Hepatocyte (in vitro differentiated cells): ENCODE results near the gene NT5C1B. TPM values are rescaled to one million over a fixed set of nuclear protein-coding genes. Genes with fewer than 3 reads are reported as not detected.
A peak's percentile ranks its signal among the peaks of the same experiment; 100 is the strongest.

Experiments used
- DNase-seq: peaks from one replicate; pipeline ENCODE4 v3.0.0-alpha.2; 2016; ENCODE audit warnings: low spot score
- H2AFZ ChIP-seq: fragments of 200-600 bp; sonication (generic); 2 replicates; pipeline ENCODE4 v1.6.0; 2016; ENCODE audit warnings: antibody characterized with exemption, mild to moderate bottlenecking
- H3K27ac ChIP-seq: fragments of 200-600 bp; sonication (generic); 2 replicates; pipeline ENCODE4 v1.5.1; 2016; ENCODE audit warnings: mild to moderate bottlenecking
- H3K27me3 ChIP-seq: fragments of 200-600 bp; sonication (generic); 2 replicates; pipeline ENCODE4 v1.6.1; 2016
- H3K36me3 ChIP-seq: fragments of 200-600 bp; sonication (generic); replicated peaks from 2 replicates; pipeline ENCODE4 v1.5.1; 2016; ENCODE audit warnings: low read depth; ENCODE audit not compliant: insufficient read depth
- H3K4me1 ChIP-seq: fragments of 200-600 bp; sonication (generic); 2 replicates; pipeline ENCODE4 v1.5.1; 2016; ENCODE audit warnings: mild to moderate bottlenecking, moderate library complexity; ENCODE audit not compliant: insufficient read depth
- H3K4me2 ChIP-seq: fragments of 200-600 bp; sonication (generic); 2 replicates; pipeline ENCODE4 v1.6.0; 2016
- H3K4me3 ChIP-seq: fragments of 200-600 bp; sonication (generic); 2 replicates; pipeline ENCODE4 v1.5.1; 2016; ENCODE audit warnings: mild to moderate bottlenecking
- H3K79me2 ChIP-seq: fragments of 200-600 bp; sonication (generic); 2 replicates; pipeline ENCODE4 v1.6.0; 2017; ENCODE audit warnings: mild to moderate bottlenecking
- H3K9me2 ChIP-seq: fragments of 200-600 bp; sonication (generic); replicated peaks from 2 replicates; pipeline ENCODE4 v1.6.0; 2017; ENCODE audit warnings: mild to moderate bottlenecking; ENCODE audit not compliant: insufficient read depth
- H3K9me3 ChIP-seq: fragments of 200-600 bp; sonication (generic); 2 replicates; pipeline ENCODE4 v1.5.1; 2016; ENCODE audit warnings: low read depth, mild to moderate bottlenecking
- H4K20me1 ChIP-seq: fragments of 200-600 bp; sonication (generic); 2 replicates; pipeline ENCODE4 v1.6.0; 2016; ENCODE audit warnings: mild to moderate bottlenecking; ENCODE audit not compliant: insufficient read depth, poor library complexity, severe bottlenecking
- EZH2 ChIP-seq: fragments of 200-600 bp; sonication (generic); IDR thresholded peaks from 2 replicates; pipeline ENCODE4 v1.6.1; 2016; ENCODE audit warnings: antibody characterized with exemption, mild to moderate bottlenecking, borderline replicate concordance
- EZH2phosphoT487 ChIP-seq: fragments of 200-600 bp; sonication (generic); IDR thresholded peaks from one replicate; pipeline ENCODE4 v1.6.1; 2018; ENCODE audit warnings: antibody characterized with exemption, mild to moderate bottlenecking, low read depth, moderate library complexity; ENCODE audit not compliant: unreplicated experiment, severe bottlenecking
- WGBS: methylation state at CpG from one replicate; pipeline ENCODE4 v1.1.6; 2016; ENCODE audit warnings: low lambda C conversion rate; ENCODE audit errors: missing lambda C conversion rate; 5-methylcytosine and 5-hydroxymethylcytosine counted together
- polyA plus RNA-seq: library from polyadenylated mRNA; unstranded; fragments of >200 nt; fragmentation: Nextera tagmentation; extraction: Ambion mirVana; gene quantifications from 2 replicates; pipeline ENCODE4 v1.2.1, GENCODE V29; 2016
- total RNA-seq: library from RNA; depleted of rRNA; stranded (reverse); fragments of >200 nt; gene quantifications from 2 replicates; pipeline ENCODE4 v1.2.3, GENCODE V29; 2014
- TF ChIP-seq, protein P1 (sequence below): fragments of 200-600 bp; sonication (generic); IDR thresholded peaks from 2 replicates; pipeline ENCODE4 v1.5.1; 2016; ENCODE audit warnings: antibody characterized with exemption, mild to moderate bottlenecking; ENCODE audit not compliant: poor library complexity

The NT5C1B gene
- total and polyA plus RNA-seq, 2 experiments from 2014 or later: 0.22 TPM; not detected in 1

DNA sequence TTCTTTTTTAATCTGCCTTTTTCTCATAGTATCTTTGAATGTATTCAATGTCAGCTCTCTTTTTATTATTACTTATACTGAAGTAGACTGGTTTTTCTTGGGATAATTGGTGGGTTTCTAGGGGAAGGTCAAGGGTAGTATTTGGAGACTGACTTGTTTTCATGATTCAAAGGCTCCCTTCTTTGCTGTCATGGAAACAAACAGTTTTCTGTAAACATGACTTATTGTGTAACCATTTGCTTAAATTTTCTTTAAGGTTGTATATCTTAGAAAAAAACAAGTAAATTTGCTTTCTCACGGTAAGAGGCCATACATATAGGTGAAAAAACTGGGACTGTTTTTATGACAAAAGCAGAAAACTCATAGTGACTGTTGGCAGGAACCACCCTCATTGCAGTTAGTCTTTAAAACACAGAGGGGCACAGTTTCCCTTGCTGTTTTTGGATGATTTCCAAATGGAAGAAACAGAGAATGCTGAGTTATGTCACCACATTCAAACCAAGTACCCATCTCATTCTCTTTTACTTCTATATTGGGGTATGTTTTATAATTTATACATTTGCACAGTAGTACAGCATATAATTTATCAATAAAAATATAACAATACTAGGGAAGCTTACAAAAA is 23.1 kb downstream of the NT5C1B start:
- H4K20me1 ChIP-seq: no peaks in the 10 kb centered on the region
- no peak for DNase-seq
- no peak overlapping the region for H2AFZ ChIP-seq
- TF ChIP-seq EZH2: no peak
- TF ChIP-seq, protein P1, sequence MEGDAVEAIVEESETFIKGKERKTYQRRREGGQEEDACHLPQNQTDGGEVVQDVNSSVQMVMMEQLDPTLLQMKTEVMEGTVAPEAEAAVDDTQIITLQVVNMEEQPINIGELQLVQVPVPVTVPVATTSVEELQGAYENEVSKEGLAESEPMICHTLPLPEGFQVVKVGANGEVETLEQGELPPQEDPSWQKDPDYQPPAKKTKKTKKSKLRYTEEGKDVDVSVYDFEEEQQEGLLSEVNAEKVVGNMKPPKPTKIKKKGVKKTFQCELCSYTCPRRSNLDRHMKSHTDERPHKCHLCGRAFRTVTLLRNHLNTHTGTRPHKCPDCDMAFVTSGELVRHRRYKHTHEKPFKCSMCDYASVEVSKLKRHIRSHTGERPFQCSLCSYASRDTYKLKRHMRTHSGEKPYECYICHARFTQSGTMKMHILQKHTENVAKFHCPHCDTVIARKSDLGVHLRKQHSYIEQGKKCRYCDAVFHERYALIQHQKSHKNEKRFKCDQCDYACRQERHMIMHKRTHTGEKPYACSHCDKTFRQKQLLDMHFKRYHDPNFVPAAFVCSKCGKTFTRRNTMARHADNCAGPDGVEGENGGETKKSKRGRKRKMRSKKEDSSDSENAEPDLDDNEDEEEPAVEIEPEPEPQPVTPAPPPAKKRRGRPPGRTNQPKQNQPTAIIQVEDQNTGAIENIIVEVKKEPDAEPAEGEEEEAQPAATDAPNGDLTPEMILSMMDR: no peak
- TF ChIP-seq EZH2phosphoT487: no peak
- 68% methylated on average over 1 of the region's 1 CpG for WGBS
- no peaks in the 10 kb centered on the region for H3K79me2 ChIP-seq
- no peaks in the 10 kb centered on the region for H3K9me2 ChIP-seq
- H3K9me3 ChIP-seq: peaks cover 4% of the 10 kb centered on the region
- no peak overlapping the region for H3K27ac ChIP-seq
- H3K36me3 ChIP-seq: no peaks in the 10 kb centered on the region
- H3K27me3 ChIP-seq: no peaks in the 10 kb centered on the region
- no peaks in the 10 kb centered on the region for H3K4me1 ChIP-seq
- no peak overlapping the region for H3K4me3 ChIP-seq
- no peak overlapping the region for H3K4me2 ChIP-seq

- Histone ChIP-seq H3K4me1 (peaks cover 17% of the 10 kb centered on the region), H3K27ac (peak overlapping the region; percentile 97), H3K27me3 (no peaks in the 10 kb centered on the region), H3K4me2 (peak overlapping the region; percentile 74), H3K36me3 (no peaks in the 10 kb centered on the region), H3K9me2 (no peaks in the 10 kb centered on the region), H2AFZ (peak overlapping the region; percentile 80), H3K9me3 (peaks cover 4% of the 10 kb centered on the region), H3K4me3 (peak overlapping the region; percentile 20), H4K20me1 (peaks cover 4% of the 10 kb centered on the region), H3K79me2 (peaks cover 37% of the 10 kb centered on the region)
- TF ChIP-seq, protein P1: no peak
- TF ChIP-seq EZH2phosphoT487 (no peak), EZH2 (no peak)
- DNase-seq: no peak
- WGBS: 0% methylated on average over 3 of the region's 3 CpGs
These were observed 28.6 kb downstream of the NT5C1B start for GRCh38 chr2:18560797-18561085.

- Histone ChIP-seq H2AFZ (peak within 1 kb of the TSS; percentile 80), H3K79me2 (peaks cover 43% of the 10 kb centered on the region)
- peak; percentile 96 for DNase-seq
These were observed 29.2 kb downstream of the NT5C1B start, which contains the start of gene RDH14 for GRCh38 chr2:18560031-18560796. TSS of gene RDH14 (minus strand) at chr2:18560653. CDS start at chr2:18560572, 81 bp downstream.

More at GRCh38 chr2:18560031-18560796, 29.2 kb downstream of the NT5C1B start, which contains the start of gene RDH14:
- Histone ChIP-seq H3K4me3 (peak within 1 kb of the TSS; percentile 62), H3K9me3 (peaks cover 4% of the 10 kb centered on the region), H3K27ac (peak within 1 kb of the TSS; percentile 97), H4K20me1 (peaks cover 4% of the 10 kb centered on the region), H3K4me1 (peaks cover 17% of the 10 kb centered on the region), H3K27me3 (no peaks in the 10 kb centered on the region), H3K4me2 (peak within 1 kb of the TSS; percentile 88), H3K9me2 (no peaks in the 10 kb centered on the region), H3K36me3 (no peaks in the 10 kb centered on the region)
- TF ChIP-seq, protein P1: no peak
- TF ChIP-seq EZH2 (no peak), EZH2phosphoT487 (no peak)
- WGBS: 1% methylated on average over 61 of the region's 81 CpGs
